VCaP (cell line): ENCODE data around the gene CDC14A.

Source experiments
- H3K27ac ChIP-seq: fragments of 450-650 bp; 2 replicates; pipeline ENCODE4 v1.5.1; 2017
- TF ChIP-seq, protein P1 (sequence below): fragments of 450-650 bp; conservative IDR thresholded peaks from 2 replicates; pipeline ENCODE4 v1.5.1; 2017; ENCODE audit warnings: mild to moderate bottlenecking, moderate library complexity

The CDC14A gene

DNA sequence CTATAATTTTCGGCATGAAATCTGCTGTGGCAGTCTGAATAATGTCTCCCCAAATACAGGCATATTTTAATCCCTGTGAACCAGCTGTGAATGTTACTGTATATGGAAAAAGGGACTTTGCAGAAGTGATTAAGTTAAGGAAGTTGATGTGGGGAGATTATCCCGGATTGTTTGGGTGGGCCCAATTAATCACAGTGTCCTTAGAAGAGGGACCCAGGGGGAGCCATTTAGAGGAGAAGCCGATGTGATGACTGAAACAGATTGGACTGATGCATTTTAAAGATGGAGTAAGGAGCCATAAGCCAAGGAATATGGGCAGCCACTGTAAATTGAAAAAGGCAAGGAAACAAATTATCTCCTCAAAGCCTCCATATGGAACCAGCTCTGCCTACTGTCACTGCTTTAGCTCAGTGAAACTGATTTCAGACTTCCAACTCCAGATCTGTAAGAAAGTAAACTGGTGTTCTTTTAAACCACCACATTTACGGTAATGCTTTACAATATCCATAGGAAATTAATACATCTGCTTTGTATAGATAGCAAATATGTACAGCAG, 124.5 kb downstream of the CDC14A start:
- no peak overlapping the region for H3K27ac ChIP-seq
- TF ChIP-seq, protein P1, sequence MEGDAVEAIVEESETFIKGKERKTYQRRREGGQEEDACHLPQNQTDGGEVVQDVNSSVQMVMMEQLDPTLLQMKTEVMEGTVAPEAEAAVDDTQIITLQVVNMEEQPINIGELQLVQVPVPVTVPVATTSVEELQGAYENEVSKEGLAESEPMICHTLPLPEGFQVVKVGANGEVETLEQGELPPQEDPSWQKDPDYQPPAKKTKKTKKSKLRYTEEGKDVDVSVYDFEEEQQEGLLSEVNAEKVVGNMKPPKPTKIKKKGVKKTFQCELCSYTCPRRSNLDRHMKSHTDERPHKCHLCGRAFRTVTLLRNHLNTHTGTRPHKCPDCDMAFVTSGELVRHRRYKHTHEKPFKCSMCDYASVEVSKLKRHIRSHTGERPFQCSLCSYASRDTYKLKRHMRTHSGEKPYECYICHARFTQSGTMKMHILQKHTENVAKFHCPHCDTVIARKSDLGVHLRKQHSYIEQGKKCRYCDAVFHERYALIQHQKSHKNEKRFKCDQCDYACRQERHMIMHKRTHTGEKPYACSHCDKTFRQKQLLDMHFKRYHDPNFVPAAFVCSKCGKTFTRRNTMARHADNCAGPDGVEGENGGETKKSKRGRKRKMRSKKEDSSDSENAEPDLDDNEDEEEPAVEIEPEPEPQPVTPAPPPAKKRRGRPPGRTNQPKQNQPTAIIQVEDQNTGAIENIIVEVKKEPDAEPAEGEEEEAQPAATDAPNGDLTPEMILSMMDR = no peak

DNA sequence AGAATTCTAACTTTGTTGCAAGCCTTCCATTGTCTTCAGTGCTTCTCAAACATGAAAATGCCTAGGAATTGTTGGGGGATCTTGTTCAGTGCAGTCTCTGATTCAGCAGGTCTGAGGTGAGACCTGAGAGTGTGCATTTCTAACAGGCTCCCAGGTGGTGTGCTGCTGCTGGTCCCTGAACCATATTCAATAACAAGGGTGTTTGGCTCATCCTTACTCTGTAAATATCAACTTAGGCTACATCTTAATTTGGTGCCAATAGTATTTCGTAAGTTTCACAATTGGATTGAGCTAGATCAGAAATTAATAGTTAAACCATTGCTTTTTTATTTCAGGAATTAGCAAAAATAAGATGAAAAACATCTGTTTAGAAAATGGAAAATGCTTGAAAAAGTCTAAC, 126.5 kb downstream of the CDC14A start:
- TF ChIP-seq, protein P1 = no peak
- H3K27ac ChIP-seq = no peak overlapping the region

DNA sequence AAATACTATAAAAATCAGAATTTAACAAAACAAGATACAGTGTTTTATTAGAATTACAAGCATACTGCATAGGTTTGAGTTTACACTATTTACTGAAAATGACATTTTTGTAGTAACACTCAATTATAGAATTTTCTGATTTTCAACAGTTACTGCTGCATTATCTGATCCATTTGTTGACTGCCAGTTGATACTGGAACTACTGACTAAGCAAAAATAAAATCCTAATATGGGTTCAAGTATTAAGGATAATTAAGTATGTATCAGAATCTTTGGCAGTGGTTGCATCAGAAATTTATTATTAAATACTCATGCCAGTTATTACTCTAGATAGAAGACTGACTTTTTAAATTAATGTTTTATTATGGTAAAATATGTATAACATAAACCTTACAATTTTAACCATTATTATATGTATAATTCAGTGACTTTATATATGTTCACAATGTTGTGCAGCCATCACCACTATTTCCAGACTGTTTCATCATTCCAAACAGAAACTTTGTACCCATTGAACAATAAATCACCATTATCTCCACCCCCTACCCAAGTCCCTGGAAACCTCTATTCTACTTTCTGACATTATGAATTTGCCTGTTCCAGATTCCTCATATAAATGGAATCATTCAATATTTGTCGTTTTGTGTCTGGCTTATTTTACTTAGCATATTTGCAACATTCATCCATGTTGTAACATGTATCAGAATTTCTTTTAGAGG, 127.5 kb downstream of the CDC14A start:
- no peak overlapping the region for H3K27ac ChIP-seq
- TF ChIP-seq, protein P1 = no peak

DNA sequence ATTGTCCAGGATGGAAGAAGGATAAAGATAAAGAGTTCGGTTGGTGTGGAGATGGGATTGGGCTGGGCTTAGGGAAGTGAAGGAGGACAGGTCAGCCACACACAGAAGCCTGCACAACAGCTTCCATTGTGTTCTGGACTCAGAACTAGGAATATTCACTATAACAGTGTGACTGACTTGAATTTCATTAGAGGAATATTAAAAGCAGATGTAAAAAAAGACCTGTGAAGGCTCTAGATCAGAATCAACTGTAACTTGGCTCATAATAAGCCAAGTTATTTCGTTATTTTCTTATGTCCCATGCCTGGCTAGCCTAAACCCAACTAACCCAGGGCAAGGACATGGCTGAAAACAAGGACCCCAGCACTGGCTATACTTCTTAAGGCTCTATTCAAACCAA, 129.0 kb downstream of the CDC14A start:
- TF ChIP-seq, protein P1 = no peak
- no peak overlapping the region for H3K27ac ChIP-seq

DNA sequence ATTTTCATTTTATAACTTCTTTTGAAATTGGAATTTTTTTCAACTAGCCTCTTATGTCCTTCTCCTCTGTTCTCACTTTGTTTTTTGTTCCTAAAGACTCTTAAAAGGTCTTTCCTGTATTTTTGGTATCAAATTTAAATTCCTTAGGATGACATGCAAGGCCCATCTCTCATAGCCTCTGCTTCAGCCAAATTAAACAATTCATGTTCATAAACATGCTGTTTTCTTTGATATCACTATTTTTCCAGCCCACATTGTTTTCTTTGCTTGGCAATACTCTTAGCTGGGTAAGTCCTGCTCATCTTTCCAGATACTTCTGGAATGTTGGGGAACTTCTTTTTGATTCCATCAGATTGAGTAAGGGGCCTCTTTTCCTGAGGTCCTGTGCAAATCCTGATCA, 129.9 kb downstream of the CDC14A start:
- TF ChIP-seq, protein P1 = no peak
- H3K27ac ChIP-seq = no peak overlapping the region

DNA sequence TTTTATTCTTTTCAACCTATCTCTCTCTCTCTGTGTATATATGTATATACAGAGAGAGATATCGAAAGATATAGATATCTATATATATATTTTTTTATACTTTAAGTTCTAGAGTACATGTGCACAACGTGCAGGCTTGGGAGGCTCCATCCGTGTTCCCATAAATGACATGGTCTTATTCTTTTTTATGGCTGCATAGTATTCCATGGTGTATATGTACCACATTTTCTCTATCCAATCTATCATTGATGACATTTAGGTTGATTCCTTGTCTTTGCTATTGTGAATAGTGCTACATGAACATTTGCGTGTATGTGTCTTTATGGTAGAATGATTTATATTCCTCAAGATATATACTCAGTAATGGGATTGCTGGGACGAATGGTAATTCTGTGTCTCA, 130.4 kb downstream of the CDC14A start:
- H3K27ac ChIP-seq = no peak overlapping the region
- TF ChIP-seq, protein P1 = no peak

DNA sequence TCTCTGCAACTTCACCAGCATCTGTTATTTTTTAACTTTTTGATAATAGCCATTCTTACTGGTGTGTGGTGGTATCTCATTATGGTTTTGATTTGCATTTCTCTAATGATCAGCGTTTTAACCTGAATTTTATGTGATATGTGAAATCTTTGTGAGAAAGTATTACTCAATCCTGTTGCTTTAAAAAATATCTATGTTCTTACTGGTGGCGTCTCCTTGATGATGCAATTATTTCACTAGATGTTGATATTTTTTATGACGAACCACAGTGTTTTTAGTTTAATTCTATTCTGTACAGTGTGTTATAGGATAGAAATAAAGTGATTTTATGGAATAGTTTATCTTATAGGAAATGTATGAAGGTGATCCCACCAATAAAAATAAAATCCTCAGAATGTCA, 130.9 kb downstream of the CDC14A start:
- TF ChIP-seq, protein P1 = no peak
- no peak overlapping the region for H3K27ac ChIP-seq
